ENCODE data around the gene CLIC6.

GRCh38 chr21:34743831-34744230, 75.0 kb downstream of the CLIC6 start:
- TF ChIP-seq CTCF (IDR thresholded peaks at IDR 0.05) (no peak), POLR2AphosphoS5 (IDR thresholded peaks at IDR 0.05) (peak; percentile 8), POLR2A (IDR thresholded peaks at IDR 0.05) (no peak)

Data from prostate gland (tissue), 2 donors.